ENCODE results near the gene DNALI1. TPM values are rescaled to one million over a fixed set of nuclear protein-coding genes. Genes with fewer than 3 reads are reported as not detected.
"Not testable (repeated sequence)": the region's sequence is repeated elsewhere in the genome, so short reads cannot be mapped to it uniquely, and the experiment has no call there.

Gene DNALI1
- total and polyA plus RNA-seq, 2 of the 4 experiments (the other 2 are of a cell fraction) = 9.1 to 10.1 TPM

DNA sequence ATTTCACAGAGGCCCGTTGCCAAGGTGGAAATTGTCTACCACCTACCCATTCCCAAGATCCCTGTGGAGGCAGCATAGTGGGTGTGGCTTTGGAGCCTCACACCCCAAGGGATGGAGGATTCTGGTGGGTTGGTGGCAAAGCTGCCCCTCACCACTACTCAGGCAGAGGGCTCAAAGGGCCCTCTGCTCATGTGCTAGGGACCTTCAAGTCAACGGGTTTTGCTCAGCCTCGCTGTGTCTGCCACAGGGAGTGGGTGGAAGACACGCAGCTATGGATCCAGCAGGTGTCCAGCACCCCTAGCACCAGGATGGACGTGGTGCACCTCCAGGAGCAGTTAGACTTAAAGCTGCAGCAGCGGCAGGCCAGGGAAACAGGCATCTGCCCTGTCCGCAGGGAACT, 2.3 kb downstream of the DNALI1 start:
- CTCF ChIA-PET = no interaction called here
- in situ Hi-C loops (cut with MboI; ENCODE audit: low sequenced_read_pairs) = no loop called here

GRCh38 chr1:37559957-37560379, 3.2 kb downstream of the DNALI1 start:
- H3K27me3 ChIP-seq (ENCODE audit: control insufficient read depth, insufficient read depth, low read length); H2BK5ac ChIP-seq (ENCODE audit: low read depth, low read length, poor library complexity, severe bottlenecking); H2BK20ac ChIP-seq (ENCODE audit: low read depth, low read length); H4K5ac ChIP-seq (ENCODE audit: low read depth, low read length); H3K9me3 ChIP-seq (ENCODE audit: control insufficient read depth, insufficient read depth, low read length); intact Hi-C loops (cut with micrococcal nuclease); H3K56ac ChIP-seq (ENCODE audit: extremely low read depth, insufficient read depth, low read length); H2AK9ac ChIP-seq (replicated peaks; ENCODE audit: low read depth, low read length, poor library complexity); H3K23ac ChIP-seq (ENCODE audit: low read depth, low read length); DNase-seq; H2AK5ac ChIP-seq (ENCODE audit: low read depth, low read length); H3K18ac ChIP-seq (ENCODE audit: low read depth, low read length); H3K9ac ChIP-seq (ENCODE audit: low read depth, low read length); BruUV-seq (replicated peaks); H3K14ac ChIP-seq (replicated peaks; ENCODE audit: low read depth, low read length); in situ Hi-C loops (cut with MboI; ENCODE audit: low sequenced_read_pairs); H3K4ac ChIP-seq (ENCODE audit: low read depth, low read length); H3K9me1 ChIP-seq (ENCODE audit: insufficient read depth, low read length); H4K8ac ChIP-seq (ENCODE audit: low read depth in 2 of 2, low read length in 2 of 2); H3K27ac ChIP-seq (ENCODE audit: insufficient read depth, low read length); H2BK15ac ChIP-seq (ENCODE audit: low read depth, low read length); ATAC-seq (ENCODE audit: low read depth); POLR2A ChIA-PET (ENCODE audit: unreplicated experiment); H4K20me1 ChIP-seq (ENCODE audit: insufficient read depth, low read length); H4K91ac ChIP-seq (ENCODE audit: insufficient read depth, low read depth, low read length); H2BK120ac ChIP-seq (ENCODE audit: low read depth, low read length); H3K4me1 ChIP-seq (ENCODE audit: control insufficient read depth, insufficient read depth, low read length); dilution Hi-C loops (cut with HindIII; ENCODE audit: low sequenced_read_pairs, unreplicated experiment); H3K4me3 ChIP-seq (ENCODE audit: insufficient read depth, low read depth, low read length); H3K4me2 ChIP-seq (ENCODE audit: low read depth, low read length); H2AFZ ChIP-seq (replicated peaks; ENCODE audit: low read length, poor library complexity): not testable (repeated sequence)
- CTCF ChIA-PET = interaction anchor here (0.5 kb wide), 1 partner anchor 129 kb away, joined by 3 read pairs; no protein-coding TSS in a partner anchor
- 90% methylated on average over 2 of the region's 12 CpGs; no CpG with 5 or more reads in 1 of the 2 experiments for WGBS, 2 experiments (ENCODE audit: extremely low coverage in 2 of 2, insufficient read length in 1 of 2)
- Histone ChIP-seq H3K36me3 (ENCODE audit: control insufficient read depth, insufficient read depth, low read length) (peaks cover 13% of the 10 kb centered on the region), H3K79me1 (ENCODE audit: low read depth in 1 of 2, low read length in 2 of 2) (peaks cover 4 to 13% of the 10 kb centered on the region in 2 experiments; a peak in 1 of 4 replicates)

More for the DNA sequence above, 2.3 kb downstream of the DNALI1 start:
- Histone ChIP-seq H3K23ac (ENCODE audit: low read depth, low read length) (no peak overlapping the region), H3K36me3 (ENCODE audit: control insufficient read depth, insufficient read depth, low read length) (peaks cover 13% of the 10 kb centered on the region), H3K9me3 (ENCODE audit: control insufficient read depth, insufficient read depth, low read length) (no peaks in the 10 kb centered on the region), H3K9me1 (ENCODE audit: insufficient read depth, low read length) (peaks cover 4% of the 10 kb centered on the region; the same call in 1 of the 2 replicates), H3K14ac (replicated peaks; ENCODE audit: low read depth, low read length) (no peak overlapping the region), H2AFZ (replicated peaks; ENCODE audit: low read length, poor library complexity) (no peak overlapping the region), H3K4ac (ENCODE audit: low read depth, low read length) (no peak overlapping the region), H4K91ac (ENCODE audit: insufficient read depth, low read depth, low read length) (no peak overlapping the region), H4K8ac (ENCODE audit: low read depth in 2 of 2, low read length in 2 of 2) (no peak overlapping the region), H3K79me1 (ENCODE audit: low read depth in 1 of 2, low read length in 2 of 2) (peaks cover 4 to 13% of the 10 kb centered on the region in 2 experiments; a peak in 1 of 4 replicates), H2BK120ac (ENCODE audit: low read depth, low read length) (no peak overlapping the region), H3K27me3 (ENCODE audit: control insufficient read depth, insufficient read depth, low read length) (no peaks in the 10 kb centered on the region), H3K9ac (ENCODE audit: low read depth, low read length) (no peak overlapping the region), H4K20me1 (ENCODE audit: insufficient read depth, low read length) (no peaks in the 10 kb centered on the region; the same call in 1 of the 2 replicates), H3K4me3 (ENCODE audit: insufficient read depth, low read depth, low read length) (no peak overlapping the region), H2BK5ac (ENCODE audit: low read depth, low read length, poor library complexity, severe bottlenecking) (no peak overlapping the region), H2AK5ac (ENCODE audit: low read depth, low read length) (no peak overlapping the region), H2AK9ac (replicated peaks; ENCODE audit: low read depth, low read length, poor library complexity) (peak overlapping the region; percentile 75), H4K5ac (ENCODE audit: low read depth, low read length) (no peak overlapping the region), H2BK15ac (ENCODE audit: low read depth, low read length) (no peak overlapping the region), H2BK20ac (ENCODE audit: low read depth, low read length) (no peak overlapping the region), H3K27ac (ENCODE audit: insufficient read depth, low read length) (no peak overlapping the region), H3K18ac (ENCODE audit: low read depth, low read length) (no peak overlapping the region), H3K4me1 (ENCODE audit: control insufficient read depth, insufficient read depth, low read length) (no peaks in the 10 kb centered on the region; the same call in 1 of the 2 replicates), H3K56ac (ENCODE audit: extremely low read depth, insufficient read depth, low read length) (no peak overlapping the region), H3K4me2 (ENCODE audit: low read depth, low read length) (no peak overlapping the region)
- no peak for TF ChIP-seq RFX5 (IDR thresholded peaks at IDR 0.05; ENCODE audit: low read depth, low read length)
- TF ChIP-seq BHLHE40 (IDR thresholded peaks at IDR 0.05; ENCODE audit: low read depth, low read length) = no peak
- TF ChIP-seq SMC3 (IDR thresholded peaks at IDR 0.05; ENCODE audit: low read depth, low read length) = no peak
- TF ChIP-seq CEBPB (IDR thresholded peaks at IDR 0.05; ENCODE audit: low read depth, low read length) = no peak
- no peak for TF ChIP-seq MAZ (IDR thresholded peaks at IDR 0.05; ENCODE audit: borderline replicate concordance, low read depth, low read length)
- no peak for TF ChIP-seq FOS (IDR thresholded peaks at IDR 0.05; ENCODE audit: low read depth, low read length)
- BruUV-seq (replicated peaks) = no TSS peak
- intact Hi-C loops (cut with micrococcal nuclease) = no loop called here
- POLR2A ChIA-PET (ENCODE audit: unreplicated experiment) = no interaction called here
- no peak for ATAC-seq (ENCODE audit: low read depth)
- no peak for DNase-seq
- WGBS, 2 experiments (ENCODE audit: extremely low coverage in 2 of 2, insufficient read length in 1 of 2) = 83% methylated on average over 3 of the region's 7 CpGs; no CpG with 5 or more reads in 1 of the 2 experiments
- dilution Hi-C loops (cut with HindIII; ENCODE audit: low sequenced_read_pairs, unreplicated experiment) = no loop called here

Measured in IMR-90 (cell line).